HepG2 (cell line): ENCODE results near the gene RBX1. TPM values are rescaled to one million over a fixed set of nuclear protein-coding genes. Genes with fewer than 3 reads are reported as not detected.

Source experiments
- ATM ChIP-seq: fragments of 450-650 bp; IDR thresholded peaks from 2 replicates; pipeline ENCODE4 v1.7.1; 2017; ENCODE audit warnings: mild to moderate bottlenecking, borderline replicate concordance
- CCAR2 ChIP-seq: fragments of 200-400 bp; formaldehyde crosslinking; optimal IDR thresholded peaks from 2 replicates; pipeline ENCODE3; 2018; ENCODE audit warnings: low read depth, mild to moderate bottlenecking, low read length, moderate library complexity
- CSRNP2 ChIP-seq: sonication (generic); formaldehyde crosslinking; conservative IDR thresholded peaks from 2 replicates; pipeline ENCODE4 v1.8.0; 2022; ENCODE audit warnings: low read depth, missing genetic modification reagents
- ETS1 ChIP-seq: sonication (generic); formaldehyde crosslinking; IDR thresholded peaks from 2 replicates; pipeline ENCODE4 v1.4.0; 2020; ENCODE audit warnings: missing genetic modification reagents
- KLF11 ChIP-seq: IDR thresholded peaks from 2 replicates; pipeline ENCODE4 v1.6.1; 2016; ENCODE audit warnings: missing compliant biosample characterization
- MIXL1 ChIP-seq: IDR thresholded peaks from 2 replicates; pipeline ENCODE4 v1.6.1; 2016
- PLSCR1 ChIP-seq: sonication (generic); formaldehyde crosslinking; IDR thresholded peaks from 2 replicates; pipeline ENCODE4 v1.5.0; 2020; ENCODE audit warnings: missing genetic modification reagents, mild to moderate bottlenecking, borderline replicate concordance
- RERE ChIP-seq: IDR thresholded peaks from 2 replicates; pipeline ENCODE4 v1.6.1; 2016; ENCODE audit warnings: low read depth, missing genetic modification reagents, missing compliant biosample characterization
- ZFY ChIP-seq: sonication (generic); formaldehyde crosslinking; IDR thresholded peaks from 2 replicates; pipeline ENCODE4 v1.4.0; 2020; ENCODE audit warnings: missing genetic modification reagents
- ZNF136 ChIP-seq: sonication (generic); formaldehyde crosslinking; IDR thresholded peaks from 2 replicates; pipeline ENCODE4 v1.8.1; 2022; ENCODE audit warnings: low read depth, mild to moderate bottlenecking, moderate library complexity, missing genetic modification reagents
- ZNF160 ChIP-seq: sonication (generic); formaldehyde crosslinking; IDR thresholded peaks from 2 replicates; pipeline ENCODE4 v1.8.0; 2022; ENCODE audit warnings: mild to moderate bottlenecking, inconsistent platforms, missing genetic modification reagents
- ZNF235 ChIP-seq: sonication (generic); formaldehyde crosslinking; IDR thresholded peaks from 2 replicates; pipeline ENCODE4 v1.8.1; 2023; ENCODE audit warnings: mild to moderate bottlenecking, missing genetic modification reagents, borderline replicate concordance
- ZNF333 ChIP-seq: sonication (generic); formaldehyde crosslinking; IDR thresholded peaks from 2 replicates; pipeline ENCODE4 v1.4.0; 2020; ENCODE audit warnings: mild to moderate bottlenecking, missing genetic modification reagents, borderline replicate concordance
- ZNF343 ChIP-seq: sonication (generic); formaldehyde crosslinking; IDR thresholded peaks from 2 replicates; pipeline ENCODE4 v1.4.0; 2020; ENCODE audit warnings: mild to moderate bottlenecking, missing genetic modification reagents
- ZNF382 ChIP-seq: sonication (generic); formaldehyde crosslinking; IDR thresholded peaks from 2 replicates; pipeline ENCODE4 v1.5.0; 2020; ENCODE audit warnings: missing genetic modification reagents, mild to moderate bottlenecking, borderline replicate concordance
- ZNF598 ChIP-seq: sonication (generic); formaldehyde crosslinking; IDR thresholded peaks from 2 replicates; pipeline ENCODE4 v1.5.1; 2020; ENCODE audit warnings: mild to moderate bottlenecking, missing genetic modification reagents, borderline replicate concordance
- ZNF639 ChIP-seq: conservative IDR thresholded peaks from 2 replicates; pipeline ENCODE4 v1.6.1; 2018; ENCODE audit warnings: missing genetic modification reagents
- ZNF747 ChIP-seq: sonication (generic); formaldehyde crosslinking; IDR thresholded peaks from 2 replicates; pipeline ENCODE4 v1.8.1; 2023; ENCODE audit warnings: missing genetic modification reagents, mild to moderate bottlenecking, borderline replicate concordance
- polyA plus RNA-seq, 8 experiments: library from polyadenylated mRNA; depleted of rRNA in 3 of 8; stranded (reverse) in 7 of 8; unstranded in 1 of 8; fragments of >200 nt; fragmentation: Illumina TruSeq in 4 of 8; extraction: Trizol in 4 of 8; gene quantifications; 2 replicates each; pipeline versions ENCODE4 v1.2.1 to v1.2.3, GENCODE V29; 2011 to 2016; ENCODE audit warnings: low read depth in 4 of 8, missing spikeins in 1 of 8, mixed read lengths in 1 of 8; ENCODE audit not compliant: insufficient read depth in 1 of 8
- total RNA-seq, 5 experiments: library from RNA; depleted of rRNA; stranded (reverse); fragments of >200 nt; fragmentation: Illumina TruSeq; extraction: Trizol; gene quantifications; 2 replicates each; pipeline ENCODE4 v1.2.3, GENCODE V29; 2016; ENCODE audit warnings: low read depth in 1 of 5

The RBX1 gene
- total and polyA plus RNA-seq, 2 of the 13 experiments (the other 11 are each of a cell fraction or from before 2014, with no cell fraction given): 84.9 to 90.2 TPM

- TF ChIP-seq ZNF639 (no peak; the same call in 1 of the 2 replicates), ETS1 (CRISPR knock-in tag) (0 out of 2 replicates have a peak, but pooled peaks have one; percentile 84), ZNF382 (no peak), KLF11 (CRISPR knock-in tag) (0 out of 2 replicates have a peak, but pooled peaks have one; percentile 16), ZNF160 (no peak; the same call in 1 of the 2 replicates), ZNF333 (no peak), ATM (no peak), RERE (CRISPR knock-in tag) (no peak; the same call in 1 of the 2 replicates), MIXL1 (peak; percentile 51; the same call in 1 of the 2 replicates), CCAR2 (no peak), CSRNP2 (no peak), ZNF747 (CRISPR knock-in tag) (no peak), ZNF343 (peak; percentile 80), ZNF136 (CRISPR knock-in tag) (no peak), ZNF235 (peak; percentile 20; the same call in 1 of the 2 replicates), PLSCR1 (CRISPR knock-in tag) (no peak; the same call in 1 of the 2 replicates), ZFY (no peak; the same call in 1 of the 2 replicates), ZNF598 (no peak)
Measured at GRCh38 chr22:40950962-40951794, at the start of gene RBX1 (continued).
